Skeletal muscle tissue (tissue), 4 donors: ENCODE measurements around the gene RBM6. TPM values are rescaled to one million over a fixed set of nuclear protein-coding genes. Genes with fewer than 3 reads are reported as not detected.
"Not testable (repeated sequence)": the region's sequence is repeated elsewhere in the genome, so short reads cannot be mapped to it uniquely, and the experiment has no call there.

ENCODE experiments used
- H3K27ac ChIP-seq: one replicate; pipeline ENCODE4 v1.7.0; 2013; ENCODE audit warnings: mild to moderate bottlenecking, low read depth, low read length, inconsistent platforms
- H3K27me3 ChIP-seq, 3 donors: one replicate each; pipeline ENCODE4 v1.7.0; 2013; ENCODE audit warnings: low read length in 3 of 3; ENCODE audit not compliant: control insufficient read depth in 3 of 3, insufficient read depth in 3 of 3
- H3K36me3 ChIP-seq, 3 donors: one replicate each; pipeline ENCODE4 v1.7.0; 2013; ENCODE audit warnings: low read length in 3 of 3; ENCODE audit not compliant: control insufficient read depth in 3 of 3, insufficient read depth in 3 of 3
- H3K4me1 ChIP-seq, 3 donors: one replicate each; pipeline ENCODE4 v1.7.0; 2013; ENCODE audit warnings: low read length in 3 of 3, mild to moderate bottlenecking in 3 of 3; ENCODE audit not compliant: control insufficient read depth in 3 of 3, insufficient read depth in 3 of 3
- H3K4me3 ChIP-seq, 3 donors: one replicate each; pipeline ENCODE4 v1.7.0; 2013; ENCODE audit warnings: low read length in 3 of 3
- H3K9ac ChIP-seq, 3 donors: one replicate each; pipeline ENCODE4 v1.7.0; 2013; ENCODE audit warnings: low read length in 3 of 3, mild to moderate bottlenecking in 3 of 3, moderate library complexity in 2 of 3, low read depth in 1 of 3
- H3K9me3 ChIP-seq, 3 donors: one replicate each; pipeline ENCODE4 v1.7.0; 2013; ENCODE audit warnings: low read length in 3 of 3; ENCODE audit not compliant: control insufficient read depth in 3 of 3
- total RNA-seq: library from RNA; depleted of rRNA; stranded (reverse); fragments of >200 nt; gene quantifications from one replicate; pipeline ENCODE4 v1.2.3, GENCODE V29; 2014
- donor health status: Osteomylitis.

RBM6 gene
- total RNA-seq, 1 donor from 2014 or later: 49.1 TPM

GRCh38 chr3:49998326-49998725 is 58.4 kb downstream of the RBM6 start:
- no peaks in the 10 kb centered on the region for H3K9me3 ChIP-seq
- H3K27ac ChIP-seq: no peak overlapping the region
- H3K36me3 ChIP-seq: peaks cover 0 to 3% (median 2%) of the 10 kb centered on the region in 3 donors
- H3K27me3 ChIP-seq: no peaks in the 10 kb centered on the region
- no peak overlapping the region for H3K4me3 ChIP-seq
- H3K9ac ChIP-seq: no peak overlapping the region
- no peaks in the 10 kb centered on the region for H3K4me1 ChIP-seq

DNA sequence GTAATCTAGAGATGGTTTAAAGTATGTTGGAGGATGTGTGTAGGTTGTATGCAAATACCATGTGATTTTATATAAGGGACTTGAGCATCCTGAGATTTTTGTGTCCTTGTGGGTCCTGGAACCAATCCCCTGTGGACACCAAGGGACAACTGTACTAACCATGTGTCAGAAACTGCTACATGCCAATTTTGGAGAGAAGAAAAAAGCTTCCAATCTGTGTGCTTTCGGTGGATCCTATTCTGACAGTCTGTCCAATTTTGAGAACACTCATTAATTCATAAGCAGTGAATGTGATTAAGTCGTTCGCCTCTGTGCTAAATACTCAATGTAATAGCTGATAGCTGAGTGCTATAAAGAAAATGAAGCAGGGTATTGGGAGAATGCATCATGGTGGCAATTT is 61.6 kb downstream of the RBM6 start:
- no peaks in the 10 kb centered on the region for H3K9me3 ChIP-seq
- no peak overlapping the region for H3K4me3 ChIP-seq
- no peaks in the 10 kb centered on the region for H3K27me3 ChIP-seq
- H3K27ac ChIP-seq: no peak overlapping the region
- H3K36me3 ChIP-seq: peaks cover 0 to 3% (median 3%) of the 10 kb centered on the region in 3 donors
- H3K9ac ChIP-seq: no peak overlapping the region
- no peaks in the 10 kb centered on the region for H3K4me1 ChIP-seq

- H3K27me3 ChIP-seq: no peaks in the 10 kb centered on the region
- no peak overlapping the region for H3K27ac ChIP-seq
- no peaks in the 10 kb centered on the region for H3K9me3 ChIP-seq
- peaks cover 0 to 3% (median 3%) of the 10 kb centered on the region in 3 donors for H3K36me3 ChIP-seq
- H3K4me1 ChIP-seq: no peaks in the 10 kb centered on the region
- H3K9ac ChIP-seq: no peak overlapping the region
- no peak overlapping the region for H3K4me3 ChIP-seq
Measured at GRCh38 chr3:50003216-50003615, 63.3 kb downstream of the RBM6 start.

GRCh38 chr3:50003824-50004223 is 63.9 kb downstream of the RBM6 start:
- no peak overlapping the region for H3K4me3 ChIP-seq
- no peaks in the 10 kb centered on the region for H3K27me3 ChIP-seq
- H3K4me1 ChIP-seq: peaks cover 0 to under 1% (median 0%) of the 10 kb centered on the region in 3 donors
- no peak overlapping the region for H3K9ac ChIP-seq
- H3K27ac ChIP-seq: no peak overlapping the region
- no peaks in the 10 kb centered on the region for H3K9me3 ChIP-seq
- peaks cover 0 to 3% (median 3%) of the 10 kb centered on the region in 3 donors for H3K36me3 ChIP-seq

GRCh38 chr3:50008931-50009330 is 69.0 kb downstream of the RBM6 start:
- Histone ChIP-seq H3K9me3 (no peaks in the 10 kb centered on the region), H3K4me3 (no peak overlapping the region), H3K27ac (no peak overlapping the region), H3K27me3 (no peaks in the 10 kb centered on the region), H3K4me1 (peaks cover 0 to 4% (median 2%) of the 10 kb centered on the region in 3 donors), H3K36me3 (peaks cover 0 to 5% (median 3%) of the 10 kb centered on the region in 3 donors), H3K9ac (no peak overlapping the region)

GRCh38 chr3:50010959-50011358 is 71.0 kb downstream of the RBM6 start:
- Histone ChIP-seq H3K9me3 (no peaks in the 10 kb centered on the region), H3K4me3 (no peak overlapping the region), H3K9ac (no peak overlapping the region), H3K36me3 (peaks cover 0 to 5% (median 3%) of the 10 kb centered on the region in 3 donors), H3K27ac (no peak overlapping the region), H3K27me3 (no peaks in the 10 kb centered on the region), H3K4me1 (peaks cover 0 to 4% (median 2%) of the 10 kb centered on the region in 3 donors)

DNA sequence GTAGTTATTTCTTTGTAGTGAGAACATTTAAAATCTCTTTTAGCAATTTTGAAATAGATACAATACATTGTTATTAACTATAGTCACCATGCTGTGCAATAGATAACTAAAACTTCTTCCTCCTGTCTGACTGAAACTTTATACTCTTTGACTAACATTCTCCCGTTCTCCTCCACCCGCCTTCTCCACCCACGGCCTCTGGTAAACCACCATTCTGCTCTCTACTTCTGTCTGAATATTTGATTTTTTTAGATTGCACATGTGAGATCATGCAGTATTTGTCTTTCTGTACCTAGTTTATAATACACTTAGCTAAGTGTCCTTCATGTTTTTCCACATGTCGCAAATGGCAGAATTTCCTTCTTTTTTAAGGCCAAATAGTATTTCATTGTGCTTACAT is 76.0 kb downstream of the RBM6 start:
- Histone ChIP-seq H3K9me3 (no peaks in the 10 kb centered on the region), H3K4me1 (no peaks in the 10 kb centered on the region), H3K27ac (no peak overlapping the region), H3K36me3 (peaks cover 0 to 9% (median 8%) of the 10 kb centered on the region in 3 donors), H3K27me3 (no peaks in the 10 kb centered on the region), H3K9ac (no peak overlapping the region), H3K4me3 (no peak overlapping the region)

- no peak overlapping the region for H3K9ac ChIP-seq
- no peaks in the 10 kb centered on the region for H3K4me1 ChIP-seq
- H3K9me3 ChIP-seq: no peaks in the 10 kb centered on the region
- H3K36me3 ChIP-seq: peaks cover 0 to 2% (median 0%) of the 10 kb centered on the region in 3 donors
- no peaks in the 10 kb centered on the region for H3K27me3 ChIP-seq
- no peak overlapping the region for H3K4me3 ChIP-seq
- H3K27ac ChIP-seq: no peak overlapping the region
Measured at GRCh38 chr3:50028346-50028745, 88.4 kb downstream of the RBM6 start.

DNA sequence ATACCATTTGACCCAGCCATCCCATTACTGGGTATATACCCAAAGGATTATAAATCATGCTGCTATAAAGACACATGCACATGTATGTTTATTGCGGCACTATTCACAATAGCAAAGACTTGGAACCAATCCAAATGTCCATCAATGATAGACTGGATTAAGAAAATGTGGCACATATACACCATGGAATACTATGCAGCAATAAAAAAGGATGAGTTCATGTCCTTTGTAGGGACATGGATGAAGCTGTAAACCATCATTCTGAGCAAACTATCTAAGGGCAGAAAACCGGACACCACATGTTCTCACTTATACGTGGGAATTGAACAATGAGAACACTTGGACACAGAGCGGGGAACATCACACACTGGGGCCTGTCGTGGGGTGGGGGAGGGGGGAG is 91.3 kb downstream of the RBM6 start:
- not testable (repeated sequence) for H3K27me3 ChIP-seq, H3K9me3 ChIP-seq, H3K4me3 ChIP-seq, H3K27ac ChIP-seq, H3K9ac ChIP-seq, H3K4me1 ChIP-seq, H3K36me3 ChIP-seq

DNA sequence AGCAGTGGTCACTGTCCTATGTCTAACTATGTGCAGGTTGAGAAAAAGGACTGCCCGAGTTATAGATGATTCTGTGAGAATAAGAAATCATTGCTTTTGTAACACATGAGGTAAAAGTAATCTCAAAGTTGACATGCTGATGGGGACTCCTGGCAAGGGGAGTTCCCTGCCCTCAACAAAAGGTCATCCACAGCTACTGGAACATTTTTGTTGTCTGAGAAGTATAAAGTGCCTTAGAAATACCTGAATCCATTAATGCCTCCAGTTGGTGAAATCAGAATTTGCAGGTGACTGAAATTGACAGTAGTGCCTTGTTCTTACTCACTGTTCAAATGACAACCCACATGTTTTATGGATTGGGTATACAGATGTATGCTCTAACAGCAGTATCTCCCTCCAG is 105.0 kb downstream of the RBM6 start:
- H3K36me3 ChIP-seq: peaks cover 0 to 15% (median 7%) of the 10 kb centered on the region in 3 donors
- no peaks in the 10 kb centered on the region for H3K4me1 ChIP-seq

DNA sequence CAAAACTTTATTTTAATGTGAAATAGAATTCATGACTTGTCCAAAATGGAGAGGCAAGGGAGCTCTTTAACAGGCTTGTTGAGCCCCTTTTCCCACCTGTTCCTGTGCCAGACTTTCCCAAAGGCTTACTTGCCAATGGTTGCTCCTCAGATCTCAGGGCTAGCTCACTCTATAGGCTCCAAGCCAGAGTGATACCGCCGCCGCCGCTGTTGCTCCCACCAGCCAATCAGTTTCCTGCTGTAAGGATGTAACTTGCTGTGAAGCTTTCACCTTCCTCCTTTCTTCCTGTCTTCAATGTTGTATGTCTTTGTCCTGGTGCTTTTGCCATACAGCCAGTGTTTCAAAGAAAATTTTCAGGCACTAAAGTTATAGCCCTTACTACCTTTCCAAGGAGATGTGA is 107.5 kb downstream of the RBM6 start:
- Histone ChIP-seq H3K4me1 (peaks cover 0 to 3% (median 0%) of the 10 kb centered on the region in 3 donors), H3K4me3 (no peak overlapping the region), H3K36me3 (peaks cover 0 to 23% (median 9%) of the 10 kb centered on the region in 3 donors), H3K9ac (no peak overlapping the region), H3K9me3 (no peaks in the 10 kb centered on the region), H3K27me3 (no peaks in the 10 kb centered on the region), H3K27ac (no peak overlapping the region)

More for the DNA sequence above, 105.0 kb downstream of the RBM6 start:
- Histone ChIP-seq H3K9me3 (no peaks in the 10 kb centered on the region), H3K9ac (no peak overlapping the region), H3K4me3 (no peak overlapping the region), H3K27me3 (no peaks in the 10 kb centered on the region), H3K27ac (no peak overlapping the region)
